Immature natural killer cell (primary cell): ENCODE results near the gene PMVK. TPM values are rescaled to one million over a fixed set of nuclear protein-coding genes. Genes with fewer than 3 reads are reported as not detected.

Source experiments
- DNase-seq, 3 donors: peaks; one replicate each; pipeline ENCODE4 v3.0.0; 2022; ENCODE audit warnings: mixed read lengths in 1 of 3
- H3K27ac Mint-ChIP-seq, 6 donors: one replicate each; pipeline ENCODE4 v1.8.0; 2020; ENCODE audit warnings: mixed read lengths in 6 of 6, mild to moderate bottlenecking in 5 of 6, inconsistent platforms in 4 of 6, moderate library complexity in 3 of 6
- H3K27me3 Mint-ChIP-seq, 3 donors: one replicate each; pipeline ENCODE4 v1.8.0; 2020 to 2021; ENCODE audit warnings: low read depth in 3 of 3, mild to moderate bottlenecking in 3 of 3, mixed read lengths in 3 of 3, moderate library complexity in 3 of 3, inconsistent platforms in 1 of 3
- H3K36me3 Mint-ChIP-seq, 3 donors: one replicate each; pipeline ENCODE4 v1.8.0; 2020; ENCODE audit warnings: mixed read lengths in 3 of 3, inconsistent platforms in 2 of 3, mild to moderate bottlenecking in 2 of 3
- H3K4me1 Mint-ChIP-seq, 2 donors: one replicate each; pipeline ENCODE4 v1.8.0; 2020; ENCODE audit warnings: inconsistent platforms in 2 of 2, mild to moderate bottlenecking in 2 of 2, mixed read lengths in 2 of 2, moderate library complexity in 1 of 2
- H3K4me3 Mint-ChIP-seq, 5 donors: one replicate each; pipeline ENCODE4 v1.8.0; 2020; ENCODE audit warnings: mild to moderate bottlenecking in 5 of 5, mixed read lengths in 5 of 5, inconsistent platforms in 3 of 5, moderate library complexity in 3 of 5
- H3K9me3 Mint-ChIP-seq, 6 donors: one replicate each; pipeline ENCODE4 v1.8.0; 2020; ENCODE audit warnings: mild to moderate bottlenecking in 6 of 6, mixed read lengths in 6 of 6, inconsistent platforms in 4 of 6, moderate library complexity in 3 of 6
- polyA plus RNA-seq, 3 donors: library from polyadenylated mRNA; unstranded; fragments of 300-500 nt; fragmentation: Illumina TruSeq; gene quantifications; one replicate each; pipeline ENCODE4 v1.2.3, GENCODE V29; 2021

PMVK gene
- polyA plus RNA-seq, 3 donors from 2014 or later, result 52.5 to 53.8 (median 53.6) TPM

- Mint-ChIP-seq H3K27me3 (peaks cover 0 to 4% (median 2%) of the 10 kb centered on the region in 3 donors), H3K4me3 (peak within 1 kb of the TSS; percentile 90 to 95 (median 92)), H3K9me3 (no peaks in the 10 kb centered on the region), H3K4me1 (peaks cover 30 to 39% of the 10 kb centered on the region in 2 donors), H3K27ac (peak within 1 kb of the TSS; percentile 91 to 96 (median 95)), H3K36me3 (peaks cover 0 to 11% (median 10%) of the 10 kb centered on the region in 3 donors)
- DNase-seq, result peak; percentile 84 to 86 (median 86)
Observed at GRCh38 chr1:154961207-154962155, 25.0 kb upstream of the PMVK start, which contains the start of gene PYGO2. Gene PYGO2, minus strand, starts transcription at chr1:154961782. Its CDS starts 206 bp downstream, at chr1:154961576.

DNA sequence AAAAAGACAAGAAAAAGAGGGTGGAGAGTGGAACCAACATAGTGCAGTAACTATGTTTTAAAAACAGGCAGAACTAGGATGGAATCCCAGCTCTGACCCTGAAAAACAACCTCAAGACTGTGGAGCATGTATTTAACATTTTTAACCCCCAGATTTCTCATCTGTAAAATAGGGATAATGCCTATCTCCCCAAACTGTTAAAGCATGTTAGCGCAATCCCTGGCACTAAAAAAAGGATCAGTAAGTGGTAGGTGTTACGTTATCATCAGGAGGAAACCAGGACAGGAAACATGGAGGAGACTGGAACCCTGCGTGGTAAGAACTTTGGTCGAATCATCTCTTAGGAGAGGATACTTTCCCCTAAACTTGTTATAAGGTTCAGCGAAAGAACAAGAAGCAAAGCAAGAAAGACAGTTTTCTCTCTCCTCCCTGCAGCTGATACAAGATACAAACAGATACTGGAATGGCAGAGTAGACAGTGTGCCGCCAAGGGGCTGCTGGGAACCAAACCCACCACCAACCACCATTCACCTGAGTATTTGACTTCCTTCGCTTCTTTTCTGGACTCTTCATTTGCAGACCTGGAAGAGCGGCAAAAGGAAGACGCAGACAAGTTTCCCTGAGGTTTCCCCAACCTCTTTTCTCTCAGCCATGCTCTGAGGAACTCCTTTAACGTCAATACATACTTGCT lies 24.1 kb upstream of the PMVK start:
- Mint-ChIP-seq H3K4me3 (peak overlapping the region; percentile 90 to 95 (median 92)), H3K27me3 (peaks cover 6 to 9% (median 6%) of the 10 kb centered on the region in 3 donors), H3K4me1 (peaks cover 39 to 48% of the 10 kb centered on the region in 2 donors), H3K9me3 (no peaks in the 10 kb centered on the region), H3K27ac (peak overlapping the region; percentile 91 to 96 (median 95)), H3K36me3 (peaks cover 0 to 10% (median 10%) of the 10 kb centered on the region in 3 donors)
- DNase-seq, result no peak

DNA sequence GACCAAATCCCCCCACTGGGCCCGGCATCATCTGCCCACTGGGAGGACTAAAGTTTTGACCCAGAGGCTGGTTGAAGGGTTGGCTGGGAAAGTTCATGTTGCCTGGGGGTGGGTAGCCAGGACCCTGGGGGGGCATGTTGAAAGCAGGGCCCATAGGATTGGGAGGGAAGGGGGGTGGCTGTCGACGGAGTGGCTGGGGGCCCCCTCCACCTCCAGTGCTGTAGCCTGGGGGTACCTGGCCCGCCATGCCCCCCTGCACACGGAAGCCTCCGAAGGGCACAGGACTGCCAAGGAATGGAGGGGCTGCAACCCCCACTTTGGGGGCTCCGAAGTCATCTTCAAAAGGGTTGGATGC lies 22.9 kb upstream of the PMVK start:
- H3K9me3 Mint-ChIP-seq, result no peaks in the 10 kb centered on the region

DNA sequence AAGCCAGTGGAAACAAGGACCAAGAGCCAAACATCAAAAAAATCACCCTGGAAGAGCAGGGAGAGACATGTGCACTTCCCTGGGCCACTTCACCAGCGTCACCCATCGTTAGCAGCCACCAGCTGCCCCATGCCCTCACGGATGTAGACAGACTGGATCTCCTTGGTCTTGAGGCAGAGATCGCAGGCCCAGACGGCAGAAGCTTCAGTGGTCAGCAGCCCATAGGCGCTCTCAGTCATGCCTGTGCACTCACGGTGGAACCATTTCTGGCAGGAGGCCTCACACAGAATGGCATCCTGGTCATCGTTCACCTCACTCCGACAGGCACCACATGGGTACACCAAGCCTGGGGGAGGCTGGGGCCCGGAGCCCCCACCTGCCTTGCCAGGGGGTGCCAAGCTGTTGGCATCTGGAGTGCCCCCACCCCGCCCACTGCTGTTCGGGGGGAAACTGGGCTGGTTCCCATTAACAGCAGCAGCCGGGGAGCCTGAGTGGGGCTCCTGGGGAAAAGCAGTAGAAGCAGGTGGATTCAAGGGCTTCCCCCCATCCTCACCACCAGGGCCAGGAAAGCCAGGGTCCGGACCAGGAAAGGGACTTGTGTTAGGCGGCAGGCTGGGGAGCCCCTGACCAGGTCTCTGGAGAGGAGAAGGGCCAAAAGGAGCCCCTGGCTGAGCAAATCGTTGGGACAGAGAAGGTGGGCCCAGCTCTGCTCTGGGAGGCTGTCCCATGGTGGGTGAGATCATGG lies 22.3 kb upstream of the PMVK start:
- Mint-ChIP-seq H3K27me3 (peaks cover 10 to 12% (median 11%) of the 10 kb centered on the region in 3 donors), H3K36me3 (peaks cover 0 to 5% (median 4%) of the 10 kb centered on the region in 3 donors), H3K4me1 (peaks cover 56 to 63% of the 10 kb centered on the region in 2 donors), H3K4me3 (peak overlapping the region in 1 of 5 donors; percentile 36), H3K9me3 (no peaks in the 10 kb centered on the region), H3K27ac (peak overlapping the region in 5 of 6 donors; percentile 19 to 61 (median 50))
- DNase-seq, result no peak

More for the DNA sequence above, 22.9 kb upstream of the PMVK start:
- peak overlapping the region in 2 of 6 donors; percentile 39 to 62 for H3K27ac Mint-ChIP-seq
- H3K36me3 Mint-ChIP-seq, result peaks cover 0 to 7% (median 4%) of the 10 kb centered on the region in 3 donors
- DNase-seq, result no peak
- peaks cover 10 to 12% (median 11%) of the 10 kb centered on the region in 3 donors for H3K27me3 Mint-ChIP-seq
- peak overlapping the region in 3 of 5 donors; percentile 32 to 95 (median 38) for H3K4me3 Mint-ChIP-seq
- H3K4me1 Mint-ChIP-seq, result peaks cover 51 to 59% of the 10 kb centered on the region in 2 donors

DNA sequence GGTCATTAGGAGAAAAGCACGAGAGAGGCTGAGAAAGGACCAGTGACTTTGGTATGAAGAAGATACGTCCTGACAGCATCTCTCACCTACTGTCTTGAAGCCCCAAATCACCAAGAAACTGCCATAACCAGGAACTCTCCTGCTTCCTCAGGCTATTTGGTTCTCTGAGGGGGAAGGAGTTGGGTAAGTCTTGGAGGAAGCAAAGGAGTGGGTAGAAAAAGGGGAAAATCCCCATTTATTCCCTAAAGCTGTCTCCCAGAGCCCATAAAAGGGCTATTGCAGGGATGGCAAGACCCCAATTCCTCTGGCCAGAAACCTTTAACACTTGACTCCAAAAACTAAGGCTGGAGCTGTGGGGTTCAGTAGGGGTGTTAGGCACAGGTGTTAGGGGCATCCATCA lies 21.5 kb upstream of the PMVK start:
- H3K4me3 Mint-ChIP-seq, result no peak overlapping the region
- peaks cover 10 to 12% (median 11%) of the 10 kb centered on the region in 3 donors for H3K27me3 Mint-ChIP-seq
- H3K36me3 Mint-ChIP-seq, result no peaks in the 10 kb centered on the region
- H3K9me3 Mint-ChIP-seq, result no peaks in the 10 kb centered on the region
- DNase-seq, result no peak
- peaks cover 63 to 64% of the 10 kb centered on the region in 2 donors for H3K4me1 Mint-ChIP-seq
- peak overlapping the region in 4 of 6 donors; percentile 34 to 61 (median 46) for H3K27ac Mint-ChIP-seq

DNA sequence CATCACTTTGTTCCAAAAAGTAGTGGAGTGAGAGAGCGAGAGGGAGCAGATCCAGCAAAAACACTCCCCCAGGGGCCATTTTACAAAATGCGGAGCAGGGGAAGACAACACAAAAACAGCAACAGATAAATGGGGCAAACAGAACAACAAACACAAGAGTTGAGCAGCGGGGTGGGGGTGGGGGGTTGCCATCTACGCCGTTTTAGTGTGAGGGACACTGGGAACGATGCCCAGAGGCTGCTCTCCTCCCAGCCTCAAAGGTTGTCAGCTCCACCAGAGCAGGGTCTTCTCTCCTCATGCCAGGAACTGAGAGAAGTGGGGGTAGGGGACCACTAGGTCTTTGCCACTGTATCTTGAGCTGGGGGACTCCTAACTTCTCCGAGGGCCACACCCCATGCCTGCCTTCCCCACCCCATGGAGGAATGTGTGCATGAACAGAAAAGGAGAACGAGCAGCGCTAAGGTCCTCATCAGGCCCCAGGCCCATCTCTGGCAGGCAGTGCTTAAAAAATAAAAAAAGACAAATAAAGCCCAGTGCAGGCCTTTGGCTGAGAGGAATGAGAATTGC lies 20.7 kb upstream of the PMVK start:
- Mint-ChIP-seq H3K27me3 (peaks cover 11 to 13% (median 11%) of the 10 kb centered on the region in 3 donors), H3K27ac (peak overlapping the region; percentile 34 to 99 (median 92)), H3K36me3 (no peaks in the 10 kb centered on the region), H3K4me3 (peak overlapping the region in 4 of 5 donors; percentile 44 to 50 (median 46)), H3K4me1 (peaks cover 65% of the 10 kb centered on the region in 2 donors), H3K9me3 (no peaks in the 10 kb centered on the region)
- no peak for DNase-seq

- peaks cover 11 to 13% (median 12%) of the 10 kb centered on the region in 3 donors for H3K27me3 Mint-ChIP-seq
- H3K36me3 Mint-ChIP-seq, result no peaks in the 10 kb centered on the region
- peaks cover 68 to 69% of the 10 kb centered on the region in 2 donors for H3K4me1 Mint-ChIP-seq
- DNase-seq, result no peak
- H3K4me3 Mint-ChIP-seq, result peak overlapping the region; percentile 93 to 97 (median 95)
- no peaks in the 10 kb centered on the region for H3K9me3 Mint-ChIP-seq
- H3K27ac Mint-ChIP-seq, result peak overlapping the region; percentile 92 to 100 (median 98)
Observed at GRCh38 chr1:154956544-154956941, 20.0 kb upstream of the PMVK start.

DNA sequence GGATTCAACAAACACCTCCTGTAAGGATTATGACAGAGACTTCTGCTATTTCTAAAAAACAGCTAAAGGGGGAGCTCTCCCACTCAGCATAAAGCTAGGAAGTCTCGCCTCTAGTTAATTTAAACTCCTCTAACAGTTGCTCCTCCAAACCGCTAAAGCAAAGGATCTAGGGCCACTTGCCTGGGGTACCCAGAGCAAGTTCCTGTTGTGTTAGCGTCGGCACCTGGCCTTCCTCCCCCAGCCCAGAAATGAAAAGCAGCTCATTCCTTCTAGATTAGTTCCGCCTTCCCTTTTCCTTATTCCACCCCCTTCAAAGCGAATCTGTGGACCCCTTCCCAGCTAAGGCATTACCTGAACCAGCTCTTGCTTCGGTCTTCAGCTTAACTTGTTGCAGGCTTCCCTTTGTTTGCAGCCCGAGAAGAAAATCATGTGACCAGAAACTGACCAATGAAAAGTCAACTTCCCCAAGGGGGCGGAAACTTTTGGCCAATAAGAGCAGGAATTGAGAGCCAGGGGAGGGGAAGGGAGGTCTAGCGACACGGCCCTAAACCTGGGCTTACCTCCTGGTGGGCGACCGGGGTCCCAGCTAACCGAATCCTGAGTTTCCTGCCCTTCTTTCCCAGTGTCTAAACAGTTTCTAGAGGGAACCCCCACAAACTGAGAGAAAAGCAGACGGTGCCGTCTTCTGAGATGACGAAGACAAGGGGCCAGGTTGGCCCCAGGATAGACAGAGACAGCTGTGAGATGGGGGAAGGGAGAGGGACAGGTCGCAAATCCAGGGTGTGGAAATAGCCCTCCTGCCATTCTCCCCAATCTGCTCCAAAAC lies 19.4 kb upstream of the PMVK start, which contains the start of gene PBXIP1:
Gene PBXIP1, minus strand, starts transcription at position 382 of the 826 bp plus-strand sequence. CDS start 2,378 bp downstream, outside the sequence.
- Mint-ChIP-seq H3K27ac (peak within 1 kb of the TSS; percentile 92 to 100 (median 98)), H3K36me3 (no peaks in the 10 kb centered on the region), H3K4me1 (peaks cover 66 to 68% of the 10 kb centered on the region in 2 donors), H3K4me3 (peak within 1 kb of the TSS; percentile 93 to 97 (median 95)), H3K9me3 (no peaks in the 10 kb centered on the region), H3K27me3 (peaks cover 11 to 13% (median 12%) of the 10 kb centered on the region in 3 donors)
- DNase-seq, result peak; percentile 92 to 93 (median 92)

GRCh38 chr1:154955039-154955717 lies 18.7 kb upstream of the PMVK start:
- Mint-ChIP-seq H3K4me3 (peak overlapping the region; percentile 93 to 97 (median 95)), H3K9me3 (no peaks in the 10 kb centered on the region), H3K4me1 (peaks cover 65% of the 10 kb centered on the region in 2 donors), H3K27ac (peak overlapping the region; percentile 92 to 100 (median 98)), H3K36me3 (peaks cover 0 to 4% (median 0%) of the 10 kb centered on the region in 3 donors), H3K27me3 (peaks cover 9 to 15% (median 13%) of the 10 kb centered on the region in 3 donors)
- peak; percentile 83 to 90 (median 87) for DNase-seq

GRCh38 chr1:154954541-154954940 lies 18.0 kb upstream of the PMVK start:
- Mint-ChIP-seq H3K27ac (peak overlapping the region; percentile 92 to 100 (median 98)), H3K27me3 (peaks cover 9 to 15% (median 13%) of the 10 kb centered on the region in 3 donors), H3K9me3 (no peaks in the 10 kb centered on the region), H3K4me1 (peaks cover 63 to 64% of the 10 kb centered on the region in 2 donors), H3K36me3 (peaks cover 0 to 4% (median 0%) of the 10 kb centered on the region in 3 donors), H3K4me3 (peak overlapping the region; percentile 93 to 97 (median 95))
- no peak for DNase-seq

DNA sequence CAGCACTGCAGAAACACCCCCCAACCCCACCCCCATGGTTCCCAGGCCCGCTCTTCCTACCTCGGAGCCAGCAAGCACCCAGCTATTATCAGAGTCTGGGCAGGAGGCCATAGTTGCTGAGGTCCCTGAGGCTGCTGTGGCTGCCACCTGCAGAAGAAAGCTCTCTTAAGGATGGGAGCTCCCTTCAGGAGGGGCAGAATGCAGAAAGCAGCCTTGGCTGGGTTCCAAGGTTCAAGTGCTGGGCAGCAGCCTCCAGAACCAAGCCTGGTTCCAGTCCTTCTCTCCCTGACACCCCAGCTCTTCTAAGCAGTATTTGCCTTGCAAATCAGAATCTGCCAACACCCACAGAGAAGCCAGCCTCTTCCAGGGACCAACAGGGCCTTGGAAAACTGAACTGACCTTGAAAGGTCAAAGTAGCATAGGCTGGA lies 17.1 kb upstream of the PMVK start:
- DNase-seq, result no peak
- Mint-ChIP-seq H3K27ac (peak overlapping the region; percentile 64 to 100 (median 98)), H3K4me1 (peaks cover 63 to 64% of the 10 kb centered on the region in 2 donors), H3K9me3 (no peaks in the 10 kb centered on the region), H3K4me3 (peak overlapping the region in 4 of 5 donors; percentile 12 to 97 (median 64)), H3K27me3 (peaks cover 11 to 15% (median 13%) of the 10 kb centered on the region in 3 donors), H3K36me3 (peaks cover 1 to 7% (median 6%) of the 10 kb centered on the region in 3 donors)
